Measurements from ENCODE around the gene SRGAP3.

SRGAP3 gene

GRCh38 chr3:9251055-9251786, 1.8 kb upstream of the SRGAP3 start:
- no peak for DNase-seq

- DNase-seq, result no peak
Observed at GRCh38 chr3:9250236-9250635, 790 bp upstream of the SRGAP3 start.

- DNase-seq, result no peak
Observed at GRCh38 chr3:9248522-9249271, 749 bp downstream of the SRGAP3 start.

GRCh38 chr3:9247941-9248521, 1.4 kb downstream of the SRGAP3 start:
- no peak for DNase-seq

GRCh38 chr3:9247361-9247940, 2.0 kb downstream of the SRGAP3 start:
- DNase-seq, result no peak

GRCh38 chr3:9246189-9246588, 3.3 kb downstream of the SRGAP3 start:
- DNase-seq, result no peak

- DNase-seq, result no peak
Observed at GRCh38 chr3:9244495-9245183, 4.8 kb downstream of the SRGAP3 start.

GRCh38 chr3:9241956-9242355, 7.5 kb downstream of the SRGAP3 start:
- DNase-seq, result no peak

GRCh38 chr3:9239680-9240079, 9.8 kb downstream of the SRGAP3 start:
- DNase-seq, result no peak

- no peak for DNase-seq
Observed at GRCh38 chr3:9238721-9239295, 10.6 kb downstream of the SRGAP3 start.

- no peak for DNase-seq
Observed at GRCh38 chr3:9238276-9238675, 11.2 kb downstream of the SRGAP3 start.

GRCh38 chr3:9233814-9234600, 15.4 kb downstream of the SRGAP3 start:
- no peak for DNase-seq

GRCh38 chr3:9233101-9233500, 16.3 kb downstream of the SRGAP3 start:
- no peak for DNase-seq

- DNase-seq, result no peak
Observed at GRCh38 chr3:9231937-9232336, 17.5 kb downstream of the SRGAP3 start.

- no peak for DNase-seq
Observed at GRCh38 chr3:9231471-9231870, 18.0 kb downstream of the SRGAP3 start.

- DNase-seq, result no peak
Observed at GRCh38 chr3:9231006-9231405, 18.4 kb downstream of the SRGAP3 start.

- DNase-seq, result no peak
Observed at GRCh38 chr3:9230596-9230995, 18.9 kb downstream of the SRGAP3 start.

GRCh38 chr3:9229879-9230278, 19.6 kb downstream of the SRGAP3 start:
- no peak for DNase-seq

GRCh38 chr3:9229325-9229724, 20.1 kb downstream of the SRGAP3 start:
- no peak for DNase-seq

GRCh38 chr3:9226326-9226725, 23.1 kb downstream of the SRGAP3 start:
- DNase-seq, result no peak

GRCh38 chr3:9225268-9225667, 24.2 kb downstream of the SRGAP3 start:
- no peak for DNase-seq

GRCh38 chr3:9224490-9224889, 25.0 kb downstream of the SRGAP3 start:
- no peak for DNase-seq

All from activated CD8-positive, alpha-beta memory T cell treated with anti-CD3 and anti-CD28 coated beads, Interleukin-2, amount 50 U/mL, for 48 hours (primary cell).